ENCODE results near the gene KIF12. TPM values are rescaled to one million over a fixed set of nuclear protein-coding genes. Genes with fewer than 3 reads are reported as not detected.
A peak's percentile ranks its signal among the peaks of the same experiment; 100 is the strongest.

The KIF12 gene
- total and polyA plus RNA-seq, 2 of the 13 experiments (the other 11 are each of a cell fraction or from before 2014, with no cell fraction given), result 1.8 to 12.5 TPM

DNA sequence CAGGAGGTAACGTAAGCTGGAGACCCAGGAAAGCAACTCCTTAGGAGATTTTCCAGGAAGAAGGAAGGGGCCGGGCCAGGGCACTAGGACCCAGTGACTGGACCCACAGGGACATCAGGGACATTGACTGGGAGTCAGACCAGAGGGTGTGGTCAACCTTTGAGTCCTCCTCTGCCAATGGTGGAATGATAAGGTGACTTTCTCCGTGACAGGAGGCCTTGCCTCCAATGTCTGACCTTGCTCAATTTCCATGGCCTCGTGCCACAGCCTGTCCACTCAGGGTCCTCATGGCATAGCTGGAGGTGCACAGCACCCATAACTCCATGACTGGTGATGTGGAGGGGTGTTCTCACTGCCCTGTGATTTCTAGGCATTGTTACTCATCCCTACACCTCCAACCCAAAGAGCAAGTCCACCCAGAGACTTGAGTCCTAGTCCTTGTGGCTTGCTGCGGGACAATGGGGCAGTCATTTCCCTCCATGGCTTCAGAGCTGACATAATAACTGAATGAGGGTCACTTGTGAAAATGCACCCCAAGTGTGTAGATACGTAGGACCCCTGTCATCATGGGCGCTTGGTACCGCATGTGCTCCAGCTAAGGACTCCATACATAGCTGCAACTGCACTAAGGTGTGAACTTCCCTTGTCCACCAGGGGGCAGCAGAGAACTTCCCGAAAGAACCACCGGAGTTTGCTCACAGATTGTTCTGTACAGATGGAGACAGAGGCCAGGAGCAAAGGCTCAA is 16.9 kb downstream of the KIF12 start (continued):
- 0 out of 2 replicates have a peak, but pooled peaks have one; percentile 68 for TF ChIP-seq AHR (CRISPR knock-in tag; IDR thresholded peaks at IDR 0.05)
- peak; percentile 64 for TF ChIP-seq FOSL2 (CRISPR knock-in tag; IDR thresholded peaks at IDR 0.05)
- TF ChIP-seq ZFP36L2 (CRISPR knock-in tag; IDR thresholded peaks at IDR 0.05), result 0 out of 2 replicates have a peak, but pooled peaks have one; percentile 33
- TF ChIP-seq, protein P1, sequence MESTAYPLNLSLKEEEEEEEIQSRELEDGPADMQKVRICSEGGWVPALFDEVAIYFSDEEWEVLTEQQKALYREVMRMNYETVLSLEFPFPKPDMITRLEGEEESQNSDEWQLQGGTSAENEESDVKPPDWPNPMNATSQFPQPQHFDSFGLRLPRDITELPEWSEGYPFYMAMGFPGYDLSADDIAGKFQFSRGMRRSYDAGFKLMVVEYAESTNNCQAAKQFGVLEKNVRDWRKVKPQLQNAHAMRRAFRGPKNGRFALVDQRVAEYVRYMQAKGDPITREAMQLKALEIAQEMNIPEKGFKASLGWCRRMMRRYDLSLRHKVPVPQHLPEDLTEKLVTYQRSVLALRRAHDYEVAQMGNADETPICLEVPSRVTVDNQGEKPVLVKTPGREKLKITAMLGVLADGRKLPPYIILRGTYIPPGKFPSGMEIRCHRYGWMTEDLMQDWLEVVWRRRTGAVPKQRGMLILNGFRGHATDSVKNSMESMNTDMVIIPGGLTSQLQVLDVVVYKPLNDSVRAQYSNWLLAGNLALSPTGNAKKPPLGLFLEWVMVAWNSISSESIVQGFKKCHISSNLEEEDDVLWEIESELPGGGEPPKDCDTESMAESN (CRISPR knock-in tag; conservative IDR thresholded peaks at IDR 0.05), result no peak
- TF ChIP-seq CENPT (CRISPR knock-in tag; IDR thresholded peaks at IDR 0.05; ENCODE audit: low read depth), result 0 out of 2 replicates have a peak, but pooled peaks have one; percentile 25
- no peak for TF ChIP-seq ZBTB1 (CRISPR knock-in tag; IDR thresholded peaks at IDR 0.05; ENCODE audit: borderline replicate concordance)
- peak; percentile 86; the same call in 1 of the 2 replicates for TF ChIP-seq FOXC1 (CRISPR knock-in tag; IDR thresholded peaks at IDR 0.05; ENCODE audit: borderline replicate concordance)
- TF ChIP-seq, protein P2, sequence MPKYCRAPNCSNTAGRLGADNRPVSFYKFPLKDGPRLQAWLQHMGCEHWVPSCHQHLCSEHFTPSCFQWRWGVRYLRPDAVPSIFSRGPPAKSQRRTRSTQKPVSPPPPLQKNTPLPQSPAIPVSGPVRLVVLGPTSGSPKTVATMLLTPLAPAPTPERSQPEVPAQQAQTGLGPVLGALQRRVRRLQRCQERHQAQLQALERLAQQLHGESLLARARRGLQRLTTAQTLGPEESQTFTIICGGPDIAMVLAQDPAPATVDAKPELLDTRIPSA (CRISPR knock-in tag; IDR thresholded peaks at IDR 0.05; ENCODE audit: borderline replicate concordance), result no peak
- no peak; the same call in 1 of the 2 replicates for TF ChIP-seq AKAP8 (CRISPR knock-in tag; IDR thresholded peaks at IDR 0.05)
- TF ChIP-seq SAFB2 (CRISPR knock-in tag; IDR thresholded peaks at IDR 0.05; ENCODE audit: borderline replicate concordance, low read depth), result no peak; the same call in 1 of the 2 replicates
- TF ChIP-seq TBP (CRISPR knock-in tag; IDR thresholded peaks at IDR 0.05), result no peak
- peak; percentile 80; the same call in 1 of the 2 replicates for TF ChIP-seq MED1 (CRISPR knock-in tag; IDR thresholded peaks at IDR 0.05)
- TF ChIP-seq, protein P3, sequence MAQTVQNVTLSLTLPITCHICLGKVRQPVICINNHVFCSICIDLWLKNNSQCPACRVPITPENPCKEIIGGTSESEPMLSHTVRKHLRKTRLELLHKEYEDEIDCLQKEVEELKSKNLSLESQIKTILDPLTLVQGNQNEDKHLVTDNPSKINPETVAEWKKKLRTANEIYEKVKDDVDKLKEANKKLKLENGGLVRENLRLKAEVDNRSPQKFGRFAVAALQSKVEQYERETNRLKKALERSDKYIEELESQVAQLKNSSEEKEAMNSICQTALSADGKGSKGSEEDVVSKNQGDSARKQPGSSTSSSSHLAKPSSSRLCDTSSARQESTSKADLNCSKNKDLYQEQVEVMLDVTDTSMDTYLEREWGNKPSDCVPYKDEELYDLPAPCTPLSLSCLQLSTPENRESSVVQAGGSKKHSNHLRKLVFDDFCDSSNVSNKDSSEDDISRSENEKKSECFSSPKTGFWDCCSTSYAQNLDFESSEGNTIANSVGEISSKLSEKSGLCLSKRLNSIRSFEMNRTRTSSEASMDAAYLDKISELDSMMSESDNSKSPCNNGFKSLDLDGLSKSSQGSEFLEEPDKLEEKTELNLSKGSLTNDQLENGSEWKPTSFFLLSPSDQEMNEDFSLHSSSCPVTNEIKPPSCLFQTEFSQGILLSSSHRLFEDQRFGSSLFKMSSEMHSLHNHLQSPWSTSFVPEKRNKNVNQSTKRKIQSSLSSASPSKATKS (CRISPR knock-in tag; IDR thresholded peaks at IDR 0.05), result no peak
- TF ChIP-seq PHF20 (CRISPR knock-in tag; IDR thresholded peaks at IDR 0.05), result no peak
- TF ChIP-seq, protein P4, sequence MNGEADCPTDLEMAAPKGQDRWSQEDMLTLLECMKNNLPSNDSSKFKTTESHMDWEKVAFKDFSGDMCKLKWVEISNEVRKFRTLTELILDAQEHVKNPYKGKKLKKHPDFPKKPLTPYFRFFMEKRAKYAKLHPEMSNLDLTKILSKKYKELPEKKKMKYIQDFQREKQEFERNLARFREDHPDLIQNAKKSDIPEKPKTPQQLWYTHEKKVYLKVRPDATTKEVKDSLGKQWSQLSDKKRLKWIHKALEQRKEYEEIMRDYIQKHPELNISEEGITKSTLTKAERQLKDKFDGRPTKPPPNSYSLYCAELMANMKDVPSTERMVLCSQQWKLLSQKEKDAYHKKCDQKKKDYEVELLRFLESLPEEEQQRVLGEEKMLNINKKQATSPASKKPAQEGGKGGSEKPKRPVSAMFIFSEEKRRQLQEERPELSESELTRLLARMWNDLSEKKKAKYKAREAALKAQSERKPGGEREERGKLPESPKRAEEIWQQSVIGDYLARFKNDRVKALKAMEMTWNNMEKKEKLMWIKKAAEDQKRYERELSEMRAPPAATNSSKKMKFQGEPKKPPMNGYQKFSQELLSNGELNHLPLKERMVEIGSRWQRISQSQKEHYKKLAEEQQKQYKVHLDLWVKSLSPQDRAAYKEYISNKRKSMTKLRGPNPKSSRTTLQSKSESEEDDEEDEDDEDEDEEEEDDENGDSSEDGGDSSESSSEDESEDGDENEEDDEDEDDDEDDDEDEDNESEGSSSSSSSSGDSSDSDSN (CRISPR knock-in tag; IDR thresholded peaks at IDR 0.05), result peak; percentile 60; the same call in 1 of the 2 replicates
- TF ChIP-seq, protein P5, sequence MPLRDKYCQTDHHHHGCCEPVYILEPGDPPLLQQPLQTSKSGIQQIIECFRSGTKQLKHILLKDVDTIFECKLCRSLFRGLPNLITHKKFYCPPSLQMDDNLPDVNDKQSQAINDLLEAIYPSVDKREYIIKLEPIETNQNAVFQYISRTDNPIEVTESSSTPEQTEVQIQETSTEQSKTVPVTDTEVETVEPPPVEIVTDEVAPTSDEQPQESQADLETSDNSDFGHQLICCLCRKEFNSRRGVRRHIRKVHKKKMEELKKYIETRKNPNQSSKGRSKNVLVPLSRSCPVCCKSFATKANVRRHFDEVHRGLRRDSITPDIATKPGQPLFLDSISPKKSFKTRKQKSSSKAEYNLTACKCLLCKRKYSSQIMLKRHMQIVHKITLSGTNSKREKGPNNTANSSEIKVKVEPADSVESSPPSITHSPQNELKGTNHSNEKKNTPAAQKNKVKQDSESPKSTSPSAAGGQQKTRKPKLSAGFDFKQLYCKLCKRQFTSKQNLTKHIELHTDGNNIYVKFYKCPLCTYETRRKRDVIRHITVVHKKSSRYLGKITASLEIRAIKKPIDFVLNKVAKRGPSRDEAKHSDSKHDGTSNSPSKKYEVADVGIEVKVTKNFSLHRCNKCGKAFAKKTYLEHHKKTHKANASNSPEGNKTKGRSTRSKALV (CRISPR knock-in tag; IDR thresholded peaks at IDR 0.05), result peak; percentile 44; the same call in 1 of the 2 replicates
- TF ChIP-seq HDAC6 (IDR thresholded peaks at IDR 0.05; ENCODE audit: low read depth, low read length), result no peak
- no peak for TF ChIP-seq ZNF207 (IDR thresholded peaks at IDR 0.05; ENCODE audit: borderline replicate concordance)
- peak; percentile 61 for TF ChIP-seq FOXK1 (CRISPR knock-in tag; IDR thresholded peaks at IDR 0.05; ENCODE audit: borderline replicate concordance, low read depth)
- TF ChIP-seq ZNF331 (CRISPR knock-in tag; IDR thresholded peaks at IDR 0.05), result peak; percentile 69
